HG03521 (cell line): ENCODE data around the gene NRARP.
A peak's percentile ranks its signal among the peaks of the same experiment; 100 is the strongest.
"Not testable (repeated sequence)": the region's sequence is repeated elsewhere in the genome, so short reads cannot be mapped to it uniquely, and the experiment has no call there.

ENCODE experiments used
- ATAC-seq: cut with Tn5 transposase; IDR thresholded peaks from one replicate; pipeline ENCODE4 v1.9.1; 2021; ENCODE audit warnings: mild to moderate bottlenecking, moderate library complexity; ENCODE audit not compliant: unreplicated experiment

Gene NRARP

DNA sequence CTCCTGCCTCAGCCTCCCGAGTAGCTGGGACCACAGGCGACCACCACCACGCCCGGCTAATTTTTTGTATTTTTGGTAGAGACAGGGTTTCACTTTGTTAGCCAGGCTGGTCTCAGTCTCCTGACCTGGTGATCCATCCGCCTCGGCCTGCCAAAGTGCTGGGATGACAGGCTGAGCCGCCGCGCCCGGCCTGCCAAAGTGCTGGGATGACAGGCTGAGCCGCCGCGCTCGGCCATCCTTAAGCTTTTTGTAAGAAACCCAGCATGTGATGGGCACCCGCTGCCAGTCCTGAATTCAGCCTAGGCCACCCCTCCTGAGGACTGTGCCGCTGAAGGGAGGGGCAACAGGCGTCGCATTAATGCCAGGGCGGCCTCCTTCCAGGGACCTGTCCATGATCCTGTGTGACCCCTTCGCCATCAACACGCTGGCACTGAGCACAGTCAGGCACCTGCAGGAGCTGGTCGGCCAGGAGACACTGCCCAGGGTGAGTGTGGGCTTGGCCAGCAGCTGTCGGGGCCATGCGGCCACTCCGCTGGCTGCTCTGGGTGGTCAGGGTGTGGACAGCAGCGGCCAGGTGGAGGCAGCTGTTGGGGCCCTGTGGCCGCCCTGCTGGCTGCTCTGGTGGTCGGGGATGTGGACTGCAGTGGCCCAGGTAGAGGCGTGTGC lies 36.4 kb downstream of the NRARP start:
- no peak for ATAC-seq

DNA sequence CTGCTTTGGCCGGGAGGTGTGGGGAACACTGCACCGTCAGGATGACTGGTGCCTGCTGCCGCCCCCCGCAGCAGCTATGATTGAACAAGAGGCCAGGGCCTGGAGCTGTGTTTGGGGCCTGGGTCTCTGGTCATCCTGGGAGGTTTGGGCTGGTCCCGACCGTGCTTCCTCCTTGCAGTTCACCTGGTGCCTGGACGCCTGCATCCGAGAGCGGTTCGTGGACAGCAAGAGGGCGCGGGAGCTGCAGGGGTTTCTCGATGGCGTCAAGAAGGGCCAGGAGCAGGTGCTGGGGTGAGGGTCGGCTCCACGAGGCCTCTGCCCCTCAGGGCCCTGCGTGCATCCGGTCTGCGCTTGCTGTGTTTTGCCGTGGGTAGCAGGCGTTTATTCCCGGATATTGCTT lies 38.0 kb downstream of the NRARP start:
- no peak for ATAC-seq

DNA sequence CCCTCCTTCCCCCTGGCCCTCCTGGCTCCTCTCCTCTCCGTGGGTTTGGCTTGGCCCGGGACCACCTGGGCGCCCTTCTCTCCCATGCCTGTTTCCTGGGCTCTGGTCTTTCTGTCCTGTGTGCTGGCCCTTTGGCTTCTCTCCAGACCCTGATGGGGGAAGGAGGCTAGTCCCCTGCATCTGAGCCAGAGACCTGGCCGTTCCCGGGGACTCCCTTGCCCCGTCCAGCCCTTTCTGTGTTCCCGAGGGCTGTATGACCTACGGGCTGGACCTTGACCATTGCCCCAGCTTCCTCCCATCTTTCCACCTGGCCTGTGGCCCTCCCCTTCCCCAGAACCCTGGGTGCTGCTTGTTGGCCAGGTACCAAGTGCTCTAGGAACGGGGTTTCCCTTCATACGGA lies 38.6 kb downstream of the NRARP start:
- no peak for ATAC-seq

DNA sequence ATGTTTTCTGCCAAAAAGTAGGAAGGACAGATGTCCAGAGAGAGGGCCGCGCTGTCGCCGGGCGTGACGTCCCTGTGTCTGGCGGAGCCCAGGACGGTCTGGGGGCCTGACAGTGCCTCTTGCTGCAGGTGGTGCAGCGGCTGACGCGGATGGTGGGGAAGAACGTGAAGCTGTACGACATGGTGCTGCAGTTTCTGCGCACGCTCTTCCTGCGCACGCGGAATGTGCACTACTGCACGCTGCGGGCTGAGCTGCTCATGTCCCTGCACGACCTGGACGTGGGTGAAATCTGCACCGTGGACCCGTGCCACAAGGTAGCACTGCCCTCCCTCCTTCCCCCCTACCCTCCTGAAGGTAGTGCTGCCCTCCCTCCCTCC lies 39.2 kb downstream of the NRARP start:
- no peak for ATAC-seq

DNA sequence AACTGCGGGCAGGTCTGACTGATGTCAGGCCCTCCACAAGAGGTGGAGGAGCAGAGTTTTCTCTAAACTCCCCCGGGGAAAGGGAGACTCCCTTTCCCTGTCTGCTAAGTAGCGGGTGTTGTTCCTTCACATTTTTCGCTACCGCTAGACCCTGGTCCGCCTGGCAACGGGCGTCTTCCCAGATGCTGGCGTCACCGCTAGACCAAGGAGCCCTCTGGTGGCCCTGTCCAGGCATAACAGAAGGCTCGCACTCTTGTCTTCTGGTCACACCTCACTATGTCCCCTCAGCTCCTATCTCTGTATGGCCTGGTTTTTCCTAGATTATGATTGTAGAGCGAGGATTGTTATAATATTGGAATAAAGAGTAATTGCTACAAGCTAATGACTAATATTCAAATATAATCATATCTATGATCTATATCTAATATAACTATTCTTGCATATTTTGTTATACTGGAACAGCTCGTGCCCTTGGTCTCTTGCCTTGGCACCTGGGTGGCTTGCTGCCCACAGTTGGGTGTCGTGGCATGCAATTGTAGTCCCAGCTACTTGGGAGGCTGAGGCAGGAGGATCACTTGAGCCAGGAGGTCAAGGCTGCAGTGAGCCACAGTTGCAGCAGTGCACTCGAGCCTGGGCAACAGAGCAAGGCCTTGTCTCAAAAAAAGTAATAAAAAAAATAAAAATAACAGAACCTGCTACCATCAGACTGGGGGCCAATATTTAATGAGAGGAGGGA lies 39.7 kb downstream of the NRARP start:
- ATAC-seq, result not testable (repeated sequence)

DNA sequence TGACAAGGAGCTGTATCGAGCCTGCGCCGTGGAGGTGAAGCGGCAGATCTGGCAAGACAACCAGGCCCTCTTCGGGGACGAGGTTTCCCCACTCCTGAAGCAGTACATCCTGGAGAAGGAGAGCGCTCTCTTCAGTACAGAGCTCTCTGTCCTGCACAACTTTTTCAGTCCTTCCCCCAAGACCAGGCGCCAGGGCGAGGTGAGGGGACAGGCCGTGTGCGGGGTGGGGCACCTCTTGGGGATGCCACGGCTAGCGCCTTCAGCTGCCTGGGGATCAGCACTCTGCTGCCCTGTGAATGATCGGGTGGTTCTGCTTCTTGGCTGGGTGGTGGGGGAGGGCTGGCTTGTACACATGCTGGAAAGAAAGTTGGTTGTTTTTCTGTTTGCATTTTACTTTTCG lies 45.2 kb downstream of the NRARP start:
- ATAC-seq, result no peak

DNA sequence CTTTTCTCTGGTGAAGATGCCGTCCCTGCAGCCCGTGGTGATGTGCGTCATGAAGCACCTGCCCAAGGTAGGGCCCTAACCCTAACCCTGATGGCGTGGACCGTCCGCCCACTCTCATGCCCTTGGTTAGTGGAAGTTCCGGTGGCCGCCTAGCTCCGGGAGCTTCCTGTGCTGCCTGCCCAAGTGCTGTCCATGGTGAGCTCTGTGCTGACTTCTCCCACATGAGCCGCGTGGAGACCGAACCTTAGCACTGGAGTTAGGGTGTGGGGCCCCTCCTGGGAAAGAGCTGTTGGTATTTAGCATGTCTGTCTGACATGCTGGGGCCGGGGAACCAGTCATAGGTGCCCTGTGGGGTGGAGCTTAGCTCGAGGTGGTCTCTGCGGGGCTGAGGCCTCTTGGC lies 45.7 kb downstream of the NRARP start:
- no peak for ATAC-seq

DNA sequence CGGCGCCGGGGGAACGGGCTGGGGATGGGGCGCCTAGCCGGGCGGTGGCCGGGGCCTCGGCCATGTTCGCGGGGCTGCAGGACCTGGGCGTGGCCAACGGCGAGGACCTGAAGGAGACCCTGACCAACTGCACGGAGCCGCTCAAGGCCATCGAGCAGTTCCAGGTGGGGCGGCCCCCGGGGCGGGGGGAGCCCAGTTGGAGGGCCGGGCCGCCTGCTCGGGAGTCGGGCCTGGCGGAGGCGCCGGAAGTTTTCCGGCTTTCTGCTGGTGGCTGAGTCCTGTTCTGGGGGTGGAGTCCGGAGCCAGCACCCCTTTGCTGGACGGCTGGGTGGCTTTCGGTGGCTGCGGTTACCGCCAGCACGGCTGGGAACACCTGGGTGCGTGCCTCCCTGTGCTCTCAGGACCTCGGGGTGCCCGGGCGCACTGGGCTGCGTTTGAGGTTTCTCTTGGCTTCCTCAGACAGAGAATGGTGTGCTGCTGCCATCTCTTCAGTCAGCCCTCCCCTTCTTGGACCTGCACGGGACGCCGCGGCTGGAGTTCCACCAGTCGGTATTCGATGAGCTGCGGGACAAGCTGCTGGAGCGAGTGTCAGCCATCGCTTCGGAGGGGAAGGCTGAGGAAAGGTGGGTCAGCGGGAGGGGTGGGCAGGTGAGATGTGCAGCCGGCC lies 46.5 kb downstream of the NRARP start:
- ATAC-seq, result peak; percentile 1

DNA sequence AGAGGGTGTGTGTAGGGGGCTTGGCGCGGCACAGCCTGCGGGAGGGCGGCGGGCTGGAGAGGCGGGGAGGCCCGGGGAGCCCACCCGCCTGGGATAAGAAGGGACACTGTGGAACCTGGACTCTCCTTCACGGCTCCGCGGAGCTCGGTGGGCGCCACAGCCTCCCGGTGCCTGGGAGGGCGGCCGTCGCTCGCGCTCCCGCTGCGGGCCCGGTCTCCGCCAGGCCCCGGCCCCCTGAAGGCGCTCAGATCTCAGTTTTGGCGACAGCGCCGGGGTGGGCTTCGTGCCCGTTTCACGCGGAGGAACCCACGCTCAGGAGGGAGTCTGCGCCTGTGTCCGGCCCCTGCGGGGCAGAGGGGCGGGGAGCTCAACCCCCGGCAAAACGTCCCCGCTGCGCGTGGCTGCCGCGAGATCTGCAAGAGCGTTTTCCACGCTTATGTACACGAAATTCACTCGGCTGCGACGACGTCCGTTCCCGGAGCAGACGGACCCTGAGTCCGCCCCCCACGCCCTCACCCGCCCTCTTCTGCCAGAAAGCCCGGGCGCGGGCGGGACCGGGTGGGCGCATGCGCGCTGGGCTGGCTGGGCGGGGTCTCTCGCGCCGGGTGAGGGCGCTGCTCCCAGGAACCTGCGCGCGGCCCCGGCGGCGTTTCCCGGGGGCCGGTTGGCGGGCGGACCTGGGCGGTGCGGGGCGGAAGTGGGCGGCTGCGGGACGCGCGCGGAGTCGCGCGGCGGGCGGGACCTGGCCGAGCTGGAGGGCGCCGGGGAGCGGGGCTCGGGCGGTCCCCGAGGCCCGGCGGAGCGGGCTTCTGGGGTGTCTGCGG lies 47.2 kb downstream of the NRARP start, which contains the start of gene NELFB:
NELFB (plus strand) TSS at position 704 of the 824 bp plus-strand sequence.
- ATAC-seq, result peak; percentile 83

DNA sequence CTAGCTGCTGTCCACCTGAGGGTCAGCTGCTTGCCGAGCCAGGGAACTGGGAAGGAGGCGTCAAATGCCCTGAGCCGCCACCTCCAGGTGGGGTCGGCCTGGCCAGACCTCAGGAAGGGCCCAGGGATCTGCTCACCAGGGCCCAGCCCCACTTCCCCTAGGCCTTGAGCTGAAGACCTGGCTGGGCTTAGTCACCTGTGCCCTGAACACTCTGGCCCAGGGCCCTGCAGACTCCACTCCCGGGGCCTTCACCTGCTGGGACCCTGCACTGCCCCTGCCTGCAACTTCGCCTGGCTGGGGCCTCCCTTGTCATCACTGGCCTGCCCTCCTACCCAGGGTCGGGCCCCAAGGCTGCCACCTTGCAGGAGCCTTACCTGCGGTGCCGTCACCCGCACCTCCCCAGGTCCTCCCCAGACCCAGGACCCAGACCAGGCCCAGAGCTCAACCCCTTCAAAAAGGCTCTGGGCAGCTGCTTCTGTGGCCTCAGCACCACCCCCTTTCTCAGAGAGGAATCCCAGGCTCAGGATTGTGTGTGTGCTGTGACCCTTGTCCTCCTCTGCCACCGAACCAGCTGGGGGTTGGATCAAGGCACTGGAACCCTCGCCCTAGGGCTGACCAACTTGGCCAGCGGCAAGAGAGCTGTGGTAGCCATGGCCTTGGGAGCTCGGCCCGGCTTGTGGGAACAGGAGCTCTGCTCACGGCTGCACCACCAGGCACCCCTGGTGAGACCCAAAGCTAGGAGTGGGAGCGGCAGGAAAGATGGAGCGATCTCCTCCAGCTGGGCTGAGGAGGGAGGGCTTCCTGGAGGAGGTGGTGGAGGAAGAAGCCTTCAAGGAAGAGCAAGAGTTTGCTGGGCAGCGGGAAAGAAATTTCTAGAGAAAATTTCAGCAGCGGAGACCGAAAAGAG lies 48.1 kb downstream of the NRARP start:
- no peak for ATAC-seq

DNA sequence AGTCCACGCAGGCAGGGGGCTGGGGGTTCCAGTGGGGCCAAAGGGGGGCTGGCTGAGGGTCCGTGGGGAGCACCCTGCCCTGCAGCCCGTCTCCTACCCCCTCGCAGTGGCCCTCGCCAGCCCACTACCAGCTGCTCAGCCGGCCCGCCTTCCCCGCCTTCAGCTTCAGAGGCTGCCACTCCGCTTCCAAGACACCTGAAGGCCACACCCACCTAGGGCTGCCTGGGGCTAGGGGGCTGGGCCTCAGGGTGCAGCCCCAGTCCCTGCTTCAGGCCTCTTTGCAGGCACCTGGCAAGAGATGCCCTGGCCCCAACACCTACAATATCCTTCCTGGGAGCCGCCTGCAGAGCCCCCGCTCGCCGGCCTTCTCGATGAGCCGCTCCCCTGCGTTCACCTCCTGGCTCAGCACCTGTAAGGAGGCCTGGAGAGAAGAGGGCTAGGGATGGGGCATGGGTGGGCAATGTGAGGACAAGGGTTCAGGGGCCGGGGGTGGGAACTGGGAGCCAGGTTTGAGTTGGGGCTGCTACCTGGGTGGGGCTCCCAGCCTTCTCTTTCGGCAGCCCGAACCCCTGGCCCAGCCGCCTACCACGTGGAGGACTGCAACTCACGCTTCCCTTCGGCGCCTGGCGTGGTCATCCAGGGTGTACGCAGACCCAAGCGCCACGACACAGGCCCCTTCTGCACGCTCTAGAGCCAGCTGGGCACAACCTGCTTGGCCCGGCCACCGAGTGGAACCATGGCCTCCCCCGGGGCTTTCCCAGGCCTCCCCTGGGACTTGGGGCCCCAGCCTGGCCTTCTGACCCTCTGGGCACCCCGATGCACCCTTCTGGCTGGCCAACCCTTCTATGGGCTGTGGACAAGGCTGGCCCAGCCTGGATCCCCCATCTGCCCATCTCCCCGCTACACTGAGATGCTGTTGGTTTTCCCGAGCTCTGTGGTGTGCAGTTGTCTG lies 49.2 kb downstream of the NRARP start:
- ATAC-seq, result no peak

DNA sequence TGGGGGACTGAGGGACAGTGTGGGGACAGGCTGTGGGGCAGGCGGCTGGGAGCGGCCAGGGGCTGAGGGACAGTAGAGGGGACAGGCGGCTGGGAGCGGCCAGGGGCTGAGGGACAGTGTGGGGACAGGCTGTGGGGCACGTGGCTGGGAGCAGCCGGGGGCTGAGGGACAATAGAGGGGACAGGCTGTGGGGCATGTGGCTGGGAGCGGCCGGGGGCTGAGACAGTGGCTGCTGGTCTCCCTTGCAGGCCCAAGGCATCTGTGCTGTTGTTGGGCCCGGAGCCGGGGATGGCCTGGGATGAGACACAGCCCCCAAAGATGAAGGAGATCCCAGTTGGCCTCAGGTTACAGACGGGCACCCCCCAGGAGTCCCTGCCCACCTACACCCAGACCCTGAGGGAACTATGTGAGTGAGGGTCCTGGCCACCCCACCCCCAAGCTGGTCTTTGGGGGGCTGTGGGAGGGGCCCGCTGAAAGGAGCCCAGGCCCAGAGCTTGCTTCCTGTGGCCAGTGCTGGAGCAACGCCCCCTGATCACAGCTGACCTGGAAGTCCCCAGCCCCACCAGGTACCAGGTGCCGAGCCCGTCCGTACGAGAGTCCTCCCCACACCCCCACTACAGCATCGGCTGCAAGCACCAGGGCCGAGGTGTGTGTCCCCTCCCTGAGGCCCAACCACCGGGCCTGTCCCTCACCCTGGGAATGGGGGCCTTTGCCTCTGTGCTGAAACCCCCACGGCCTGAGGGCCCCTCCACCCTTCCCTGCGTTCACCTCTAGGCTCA lies 50.4 kb downstream of the NRARP start:
- ATAC-seq, result no peak

DNA sequence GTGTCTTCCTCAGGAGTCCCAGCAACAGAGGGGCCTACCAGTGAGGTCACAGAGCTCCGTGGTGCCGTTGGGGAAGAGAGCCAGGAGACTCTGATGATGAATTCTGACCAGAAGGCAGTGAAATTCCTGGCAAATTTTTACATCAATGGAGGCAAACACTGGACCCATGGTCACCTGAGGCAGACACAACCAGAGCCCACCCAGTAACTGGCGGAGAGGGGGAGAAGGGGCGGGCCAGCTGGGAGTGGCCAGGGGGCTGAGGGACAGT lies 50.9 kb downstream of the NRARP start, which contains the start of gene STPG3:
STPG3 (plus strand) TSS at position 93 of the 268 bp plus-strand sequence; CDS start at position 94, 1 bp downstream.
- ATAC-seq, result no peak

DNA sequence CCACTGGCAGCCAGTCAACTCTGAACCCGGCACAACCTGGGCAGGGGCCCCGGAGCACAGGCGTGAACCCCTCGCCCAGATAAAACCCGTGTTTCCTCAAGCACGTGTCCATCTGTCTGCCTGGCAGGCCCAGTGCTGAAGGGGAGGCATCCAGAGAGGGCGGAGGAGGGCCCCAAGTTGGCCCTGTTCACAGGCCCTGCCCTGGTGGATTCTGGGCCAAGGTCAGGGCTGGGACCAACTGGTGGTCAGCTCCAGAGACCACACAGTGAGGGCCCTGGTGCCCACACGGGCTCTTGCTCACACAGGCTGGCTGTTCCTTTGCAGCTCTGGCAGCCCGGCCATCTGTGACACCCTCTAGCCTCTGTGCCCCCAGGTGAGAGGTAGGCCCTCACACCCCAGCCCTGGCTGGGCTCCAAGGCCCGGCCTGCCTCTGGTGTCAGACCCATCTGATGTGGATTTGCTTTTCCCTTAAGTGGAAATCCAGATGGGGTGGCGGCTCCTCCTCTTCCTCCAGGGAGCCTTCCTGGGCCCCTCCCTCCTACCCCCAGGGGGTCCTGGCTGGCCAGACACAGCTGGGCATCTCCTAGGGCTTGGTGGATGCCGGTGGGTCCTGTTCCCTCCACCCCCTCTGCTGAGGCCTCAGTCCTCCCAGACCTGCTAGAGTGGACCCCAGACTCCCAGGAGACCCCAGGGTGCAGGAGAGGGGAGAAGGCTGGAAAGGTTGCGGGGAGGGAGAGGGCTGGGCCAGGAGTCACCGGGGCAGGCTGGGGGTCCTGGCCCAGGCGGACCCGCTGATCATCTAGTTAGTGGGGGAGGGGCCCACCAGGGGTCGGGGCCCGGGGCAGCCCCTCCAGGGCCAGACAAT lies 51.5 kb downstream of the NRARP start:
- no peak for ATAC-seq
